Astrocyte of the spinal cord (primary cell): ENCODE results near the gene RPL13.

Experiments used
- DNase-seq: peaks from one replicate; pipeline ENCODE4 v3.0.0; 2011; ENCODE audit warnings: low read depth, low spot score
- H3K4me3 ChIP-seq: 2 replicates; pipeline ENCODE4 v1.5.1; 2011; ENCODE audit warnings: low read depth, mild to moderate bottlenecking, low read length, moderate library complexity
- CTCF ChIP-seq: IDR thresholded peaks from 2 replicates; pipeline ENCODE4 v1.5.1; 2012; ENCODE audit warnings: low read depth, mild to moderate bottlenecking, low read length, inconsistent platforms
- in situ Hi-C: cut with HindIII; loops from 2 replicates; pipeline ENCODE4 v1.10.0; 2017; ENCODE audit warnings: low sequenced_read_pairs

Gene RPL13

DNA sequence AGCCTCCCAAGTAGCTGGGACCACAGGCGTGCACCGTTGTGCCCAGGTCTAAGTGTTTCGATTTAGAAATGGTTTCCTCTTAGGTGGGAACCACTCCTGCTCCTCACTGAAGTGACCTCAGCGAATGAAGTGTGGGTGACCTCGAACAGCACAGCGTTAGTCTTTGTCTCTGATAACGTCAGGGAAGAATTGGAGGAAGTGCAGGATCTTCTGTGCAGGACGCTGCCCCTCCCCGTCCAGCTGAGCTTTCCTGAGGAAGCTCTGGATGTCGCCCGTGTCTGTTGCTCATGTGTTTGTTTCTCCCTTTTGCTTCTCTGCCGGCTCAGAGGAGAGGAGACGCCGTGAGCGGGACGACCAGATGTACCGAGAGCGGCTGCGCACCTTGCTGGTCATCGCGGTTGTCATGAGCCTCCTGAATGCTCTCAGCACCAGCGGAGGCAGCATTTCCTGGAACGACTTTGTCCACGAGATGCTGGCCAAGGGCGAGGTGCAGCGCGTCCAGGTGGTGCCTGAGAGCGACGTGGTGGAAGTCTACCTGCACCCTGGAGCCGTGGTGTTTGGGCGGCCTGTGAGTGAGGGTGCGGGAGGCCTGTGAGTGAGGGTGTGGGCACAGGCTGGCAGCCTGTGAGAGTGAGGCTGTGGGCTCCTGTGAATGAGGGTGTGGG, 36.7 kb upstream of the RPL13 start:
- H3K4me3 ChIP-seq: no peak overlapping the region
- in situ Hi-C loops: no loop called here
- DNase-seq: no peak
- no peak for TF ChIP-seq CTCF

DNA sequence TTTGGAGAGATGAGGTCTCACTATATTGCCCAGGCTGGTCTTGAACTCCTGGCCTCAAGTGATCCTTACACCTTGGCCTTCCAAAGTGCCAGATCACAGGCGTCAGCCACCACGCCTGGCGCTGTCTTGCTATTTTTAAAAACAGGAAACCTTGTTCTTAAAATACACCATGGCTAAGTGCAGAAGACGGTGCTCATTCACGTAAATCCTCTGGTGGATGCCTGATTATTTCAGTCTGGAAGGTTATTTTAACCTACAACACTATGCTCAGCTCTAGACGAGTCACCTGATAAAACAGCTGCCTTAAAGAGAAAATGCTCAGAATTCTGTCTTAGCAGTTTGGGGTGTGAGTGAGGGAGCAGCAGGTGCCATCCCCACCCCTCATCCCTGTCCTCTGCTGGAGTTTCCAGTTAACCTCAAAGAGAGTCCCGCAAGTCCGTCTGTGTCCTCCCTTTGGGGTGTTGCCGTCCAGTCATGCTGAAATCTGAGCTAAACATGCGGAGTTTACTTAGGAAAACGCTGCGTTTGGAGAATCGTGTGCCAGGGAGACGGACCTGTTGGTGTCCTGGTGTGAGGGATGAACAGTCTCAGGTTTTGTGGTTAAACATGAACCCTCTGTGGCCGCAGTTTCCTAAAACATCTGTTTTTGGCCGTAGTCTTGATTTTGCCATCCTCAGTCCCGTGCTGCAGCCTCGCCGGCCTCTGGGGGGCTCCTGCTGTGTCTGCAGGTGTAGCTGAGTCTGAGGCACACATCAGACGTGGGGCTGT, 35.2 kb upstream of the RPL13 start:
- TF ChIP-seq CTCF: no peak
- no peak overlapping the region for H3K4me3 ChIP-seq
- in situ Hi-C loops: no loop called here
- DNase-seq: no peak

DNA sequence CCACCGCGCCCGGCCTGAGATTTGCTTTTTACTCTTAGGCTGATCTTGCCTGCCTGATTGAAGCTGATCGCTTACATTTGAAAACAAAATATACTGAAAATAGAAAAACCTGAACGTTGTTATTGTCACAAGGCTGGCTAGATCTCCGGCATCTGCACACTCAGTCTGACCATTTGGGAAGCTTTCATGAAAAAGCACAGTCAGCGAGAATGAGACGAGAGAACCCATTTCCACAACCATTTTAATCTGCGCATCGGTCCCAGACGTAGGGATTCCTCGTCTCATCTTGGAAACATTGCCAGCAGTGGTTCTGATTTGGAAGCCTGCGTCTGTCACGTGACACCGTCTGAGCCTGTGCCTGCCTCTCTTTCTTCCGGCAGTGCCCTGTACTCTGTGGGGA, 31.4 kb upstream of the RPL13 start:
- in situ Hi-C loops: no loop called here
- TF ChIP-seq CTCF: no peak
- no peak for DNase-seq
- H3K4me3 ChIP-seq: no peak overlapping the region

DNA sequence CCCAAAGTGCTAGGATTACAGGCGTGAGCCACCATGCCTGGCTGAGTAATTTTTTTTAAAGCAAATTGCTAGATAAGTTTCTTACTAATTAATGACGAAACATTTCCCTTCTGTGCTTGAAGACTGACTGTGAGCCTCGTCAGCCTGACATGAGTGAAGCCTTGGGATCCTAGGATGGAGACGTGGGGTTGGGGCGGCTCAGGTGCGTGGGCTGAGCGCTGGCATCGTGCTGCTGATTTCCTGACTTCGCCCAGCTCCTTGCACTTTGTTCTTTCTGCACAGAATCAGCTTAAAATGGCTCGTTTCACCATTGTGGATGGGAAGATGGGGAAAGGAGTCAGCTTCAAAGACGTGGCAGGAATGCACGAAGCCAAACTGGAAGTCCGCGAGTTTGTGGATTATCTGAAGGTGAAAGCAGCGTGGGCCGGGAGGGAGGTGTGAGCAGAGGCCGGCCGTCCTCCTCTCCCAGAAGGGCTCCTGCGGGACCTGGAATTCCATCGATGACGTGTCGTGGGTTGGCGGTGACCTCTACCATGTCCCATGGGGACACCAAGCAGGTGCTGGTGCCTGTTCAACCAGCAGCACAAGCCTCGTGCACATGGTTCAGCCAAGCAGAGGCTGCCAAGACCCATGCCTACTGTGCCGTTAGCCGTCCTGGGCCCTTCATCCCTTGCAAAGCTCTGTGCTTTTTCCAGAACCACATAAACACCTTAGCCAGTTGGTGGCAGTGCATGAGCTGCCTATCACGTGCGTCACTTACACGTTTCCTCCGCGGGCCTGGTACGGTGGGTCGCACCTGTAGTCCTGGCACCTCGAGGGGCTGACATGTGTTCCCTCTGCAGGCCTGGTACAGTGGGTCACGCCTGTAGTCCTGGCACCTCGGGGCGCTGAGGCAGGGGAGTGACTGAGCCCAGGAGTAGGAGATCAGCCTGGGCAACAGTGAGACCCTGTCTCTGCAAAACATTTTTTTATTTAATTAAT, 29.8 kb upstream of the RPL13 start:
- DNase-seq: no peak
- in situ Hi-C loops: no loop called here
- TF ChIP-seq CTCF: no peak
- H3K4me3 ChIP-seq: no peak overlapping the region

DNA sequence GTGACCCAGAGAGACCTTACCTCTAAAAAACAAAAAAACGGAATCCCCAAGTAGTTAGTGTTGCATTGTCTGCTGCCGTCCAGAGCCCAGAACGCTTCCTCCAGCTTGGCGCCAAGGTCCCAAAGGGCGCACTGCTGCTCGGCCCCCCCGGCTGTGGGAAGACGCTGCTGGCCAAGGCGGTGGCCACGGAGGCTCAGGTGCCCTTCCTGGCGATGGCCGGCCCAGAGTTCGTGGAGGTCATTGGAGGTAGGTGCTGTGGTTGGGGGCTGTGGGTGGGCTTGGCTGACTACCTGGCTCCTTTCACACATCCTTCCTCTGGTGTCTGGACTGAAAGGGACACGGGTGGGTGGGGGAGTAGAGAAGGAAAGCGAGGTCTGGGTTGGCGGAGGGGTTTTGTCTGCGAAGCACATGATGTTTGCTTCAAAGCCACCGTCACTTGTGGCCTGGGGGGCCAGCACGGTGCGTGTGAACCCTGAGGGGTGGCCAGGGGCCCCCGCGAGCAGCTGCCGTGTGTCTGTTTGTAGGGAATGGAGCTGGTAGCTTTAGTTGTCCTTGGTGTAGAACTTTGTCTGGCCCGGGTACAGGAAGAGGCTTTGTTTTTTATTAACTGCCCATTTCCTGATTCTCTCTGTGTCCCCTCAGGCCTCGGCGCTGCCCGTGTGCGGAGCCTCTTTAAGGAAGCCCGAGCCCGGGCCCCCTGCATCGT, 28.5 kb upstream of the RPL13 start:
- in situ Hi-C loops: no loop called here
- no peak for DNase-seq
- H3K4me3 ChIP-seq: no peak overlapping the region
- TF ChIP-seq CTCF: no peak

DNA sequence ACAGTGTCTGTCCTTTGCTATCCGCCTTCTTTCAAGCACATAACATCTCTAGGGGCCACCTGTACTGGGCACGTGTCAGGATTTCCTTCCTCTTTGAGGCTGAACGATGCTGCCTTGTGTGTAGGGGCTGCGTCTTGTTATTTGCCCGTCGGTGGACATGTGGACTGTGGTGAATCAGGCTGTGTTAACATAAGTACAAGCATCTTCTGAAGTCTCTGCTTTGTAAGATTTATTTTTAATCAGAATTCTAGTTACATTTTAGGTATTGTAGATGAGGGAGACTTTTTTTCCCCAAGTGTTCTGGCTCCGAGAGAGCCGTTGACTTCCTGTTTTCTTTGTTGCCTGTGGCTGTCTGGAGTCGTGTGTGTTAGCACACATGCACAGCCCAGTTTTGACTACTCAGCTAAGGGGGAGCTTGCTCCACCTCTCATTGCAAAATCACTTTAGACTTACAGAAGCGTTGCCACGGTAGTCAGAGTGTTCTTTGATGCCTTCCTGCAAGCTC, 26.2 kb upstream of the RPL13 start:
- no peak for DNase-seq

More for the DNA sequence above, 26.2 kb upstream of the RPL13 start:
- H3K4me3 ChIP-seq: no peak overlapping the region
- TF ChIP-seq CTCF: no peak
- in situ Hi-C loops: no loop called here
